GM21825 (cell line): ENCODE results near the gene NPEPL1.

Experiments
- ATAC-seq: cut with Tn5 transposase; IDR thresholded peaks from one replicate; pipeline ENCODE4 v1.9.1; 2021; ENCODE audit warnings: mild to moderate bottlenecking, moderate library complexity; ENCODE audit not compliant: unreplicated experiment

The NPEPL1 gene

GRCh38 chr20:58699623-58700107, 7.1 kb downstream of the NPEPL1 start:
- ATAC-seq, result no peak

GRCh38 chr20:58700121-58700821, 7.7 kb downstream of the NPEPL1 start:
- ATAC-seq, result no peak

GRCh38 chr20:58700823-58701222, 8.2 kb downstream of the NPEPL1 start:
- ATAC-seq, result no peak

GRCh38 chr20:58701431-58702160, 9.0 kb downstream of the NPEPL1 start:
- ATAC-seq, result no peak

GRCh38 chr20:58702161-58702510, 9.5 kb downstream of the NPEPL1 start:
- ATAC-seq, result no peak

GRCh38 chr20:58702859-58703648, 10.5 kb downstream of the NPEPL1 start:
- ATAC-seq, result no peak

- no peak for ATAC-seq
Measured at GRCh38 chr20:58703765-58704371, 11.3 kb downstream of the NPEPL1 start.

- no peak for ATAC-seq
Measured at GRCh38 chr20:58705208-58705926, 12.8 kb downstream of the NPEPL1 start.

GRCh38 chr20:58706150-58706892, 13.7 kb downstream of the NPEPL1 start:
- ATAC-seq, result no peak

- no peak for ATAC-seq
Measured at GRCh38 chr20:58706975-58707681, 14.5 kb downstream of the NPEPL1 start.

- ATAC-seq, result no peak
Measured at GRCh38 chr20:58707770-58708169, 15.2 kb downstream of the NPEPL1 start.

GRCh38 chr20:58708246-58708931, 15.8 kb downstream of the NPEPL1 start:
- no peak for ATAC-seq

GRCh38 chr20:58709013-58709702, 16.6 kb downstream of the NPEPL1 start:
- ATAC-seq, result no peak

- ATAC-seq, result no peak
Measured at GRCh38 chr20:58709703-58710039, 17.1 kb downstream of the NPEPL1 start.

GRCh38 chr20:58710481-58711265, 18.1 kb downstream of the NPEPL1 start:
- ATAC-seq, result no peak

GRCh38 chr20:58711266-58712051, 18.9 kb downstream of the NPEPL1 start:
- ATAC-seq, result no peak
